Fibroblast of villous mesenchyme (primary cell): Measurements from ENCODE around the gene OR11G2. TPM values are rescaled to one million over a fixed set of nuclear protein-coding genes. Genes with fewer than 3 reads are reported as not detected.
"Not testable (repeated sequence)": the region's sequence is repeated elsewhere in the genome, so short reads cannot be mapped to it uniquely, and the experiment has no call there.

Experiments
- DNase-seq: peaks from one replicate; pipeline ENCODE4 v3.0.0-alpha.2; 2010; ENCODE audit warnings: low read depth
- H3K4me3 ChIP-seq: 2 replicates; pipeline ENCODE4 v1.5.1; 2011; ENCODE audit warnings: low read depth, mild to moderate bottlenecking, low read length
- CTCF ChIP-seq: IDR thresholded peaks from 2 replicates; pipeline ENCODE4 v1.5.1; 2012; ENCODE audit warnings: low read depth, mild to moderate bottlenecking, low read length; ENCODE audit not compliant: insufficient read depth
- total RNA-seq: library from RNA; depleted of rRNA; stranded (reverse); fragments of >200 nt; gene quantifications from 2 replicates; pipeline ENCODE4 v1.2.3, GENCODE V29; 2012

OR11G2 gene
- total RNA-seq, 1 donor = not detected

GRCh38 chr14:20177433-20177974 is 13.2 kb upstream of the OR11G2 start:
- H3K4me3 ChIP-seq = no peak overlapping the region
- no peak for DNase-seq
- no peak for TF ChIP-seq CTCF

- TF ChIP-seq CTCF = no peak
- no peak for DNase-seq
- no peak overlapping the region for H3K4me3 ChIP-seq
Measured at GRCh38 chr14:20179218-20179617, 11.5 kb upstream of the OR11G2 start.

GRCh38 chr14:20179880-20180279 is 10.8 kb upstream of the OR11G2 start:
- H3K4me3 ChIP-seq = no peak overlapping the region
- no peak for DNase-seq
- no peak for TF ChIP-seq CTCF

GRCh38 chr14:20180486-20180885 is 10.2 kb upstream of the OR11G2 start:
- TF ChIP-seq CTCF = no peak
- no peak for DNase-seq

GRCh38 chr14:20184181-20184580 is 6.5 kb upstream of the OR11G2 start:
- no peak for TF ChIP-seq CTCF
- H3K4me3 ChIP-seq = no peak overlapping the region
- no peak for DNase-seq

More at GRCh38 chr14:20180486-20180885, 10.2 kb upstream of the OR11G2 start:
- no peak overlapping the region for H3K4me3 ChIP-seq

GRCh38 chr14:20191396-20191795 is 700 bp downstream of the OR11G2 start:
- DNase-seq = no peak
- no peak for TF ChIP-seq CTCF
- H3K4me3 ChIP-seq = no peak overlapping the region

GRCh38 chr14:20194101-20194500 is 3.4 kb downstream of the OR11G2 start:
- no peak overlapping the region for H3K4me3 ChIP-seq
- DNase-seq = no peak
- no peak for TF ChIP-seq CTCF

- not testable (repeated sequence) for H3K4me3 ChIP-seq, DNase-seq
Measured at GRCh38 chr14:20195170-20195569, 4.5 kb downstream of the OR11G2 start.
